PFSK-1 (cell line): Measurements from ENCODE around the gene ACADSB.

ENCODE experiments used
- FOXP2 ChIP-seq: optimal IDR thresholded peaks from 2 replicates; pipeline ENCODE3; 2011; ENCODE audit warnings: borderline replicate concordance, control low read depth, inconsistent platforms; ENCODE audit not compliant: insufficient read depth; ENCODE audit errors: extremely low read length, extremely low read depth
- POLR2AphosphoS5 ChIP-seq: IDR thresholded peaks from 2 replicates; pipeline ENCODE4 v1.6.1; 2012; ENCODE audit warnings: low read depth, mild to moderate bottlenecking, control low read depth, low read length, moderate library complexity
- SIN3A ChIP-seq: IDR thresholded peaks from 2 replicates; pipeline ENCODE4 v1.6.1; 2012; ENCODE audit warnings: mild to moderate bottlenecking, low read length, moderate library complexity, borderline replicate concordance; ENCODE audit not compliant: insufficient read depth
- TAF1 ChIP-seq: IDR thresholded peaks from 2 replicates; pipeline ENCODE4 v1.6.1; 2012; ENCODE audit warnings: low read length, control low read depth, borderline replicate concordance; ENCODE audit not compliant: insufficient read depth
- TF ChIP-seq, protein P1 (sequence below), 2 experiments: IDR thresholded peaks; 2 replicates each; pipeline versions ENCODE4 v1.6.1 to v1.8.0; 2011 to 2012; ENCODE audit warnings: low read depth in 2 of 2, low read length in 2 of 2, control low read depth in 1 of 2, inconsistent platforms in 1 of 2, mild to moderate bottlenecking in 1 of 2, moderate library complexity in 1 of 2; ENCODE audit not compliant: insufficient read depth in 1 of 2

GRCh38 chr10:122984708-122985107, 24.1 kb upstream of the ACADSB start:
- TF ChIP-seq POLR2AphosphoS5 (no peak), SIN3A (no peak), TAF1 (no peak), FOXP2 (no peak)
- TF ChIP-seq, protein P1, sequence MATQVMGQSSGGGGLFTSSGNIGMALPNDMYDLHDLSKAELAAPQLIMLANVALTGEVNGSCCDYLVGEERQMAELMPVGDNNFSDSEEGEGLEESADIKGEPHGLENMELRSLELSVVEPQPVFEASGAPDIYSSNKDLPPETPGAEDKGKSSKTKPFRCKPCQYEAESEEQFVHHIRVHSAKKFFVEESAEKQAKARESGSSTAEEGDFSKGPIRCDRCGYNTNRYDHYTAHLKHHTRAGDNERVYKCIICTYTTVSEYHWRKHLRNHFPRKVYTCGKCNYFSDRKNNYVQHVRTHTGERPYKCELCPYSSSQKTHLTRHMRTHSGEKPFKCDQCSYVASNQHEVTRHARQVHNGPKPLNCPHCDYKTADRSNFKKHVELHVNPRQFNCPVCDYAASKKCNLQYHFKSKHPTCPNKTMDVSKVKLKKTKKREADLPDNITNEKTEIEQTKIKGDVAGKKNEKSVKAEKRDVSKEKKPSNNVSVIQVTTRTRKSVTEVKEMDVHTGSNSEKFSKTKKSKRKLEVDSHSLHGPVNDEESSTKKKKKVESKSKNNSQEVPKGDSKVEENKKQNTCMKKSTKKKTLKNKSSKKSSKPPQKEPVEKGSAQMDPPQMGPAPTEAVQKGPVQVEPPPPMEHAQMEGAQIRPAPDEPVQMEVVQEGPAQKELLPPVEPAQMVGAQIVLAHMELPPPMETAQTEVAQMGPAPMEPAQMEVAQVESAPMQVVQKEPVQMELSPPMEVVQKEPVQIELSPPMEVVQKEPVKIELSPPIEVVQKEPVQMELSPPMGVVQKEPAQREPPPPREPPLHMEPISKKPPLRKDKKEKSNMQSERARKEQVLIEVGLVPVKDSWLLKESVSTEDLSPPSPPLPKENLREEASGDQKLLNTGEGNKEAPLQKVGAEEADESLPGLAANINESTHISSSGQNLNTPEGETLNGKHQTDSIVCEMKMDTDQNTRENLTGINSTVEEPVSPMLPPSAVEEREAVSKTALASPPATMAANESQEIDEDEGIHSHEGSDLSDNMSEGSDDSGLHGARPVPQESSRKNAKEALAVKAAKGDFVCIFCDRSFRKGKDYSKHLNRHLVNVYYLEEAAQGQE (IDR thresholded peaks at IDR 0.05; ENCODE audit: insufficient read depth in 1 of 2, low read depth in 2 of 2, low read length in 2 of 2): no peak
